ENCODE measurements around the gene IL17RE. TPM values are rescaled to one million over a fixed set of nuclear protein-coding genes. Genes with fewer than 3 reads are reported as not detected.

The IL17RE gene
- total and polyA plus RNA-seq, 9 of the 15 experiments (the other 6 are each of a cell fraction or from before 2014, with no cell fraction given), result 0.32 to 1.9 (median 0.51) TPM; not detected in 4

- TF ChIP-seq ZNF146 (CRISPR knock-in tag; IDR thresholded peaks at IDR 0.05; ENCODE audit: unreplicated experiment) (no peak), NCOA4 (IDR thresholded peaks at IDR 0.05; ENCODE audit: partially characterized antibody) (no peak), ZC3H8 (IDR thresholded peaks at IDR 0.05) (0 out of 2 replicates have a peak, but pooled peaks have one; percentile 16), NRF1 (conservative IDR thresholded peaks at IDR 0.05 in 1 of 2, IDR thresholded peaks at IDR 0.05 in 1 of 2) (peak; percentile 84 to 86), MCM3 (IDR thresholded peaks at IDR 0.05) (no peak), ZMIZ1 (IDR thresholded peaks at IDR 0.05; ENCODE audit: low read depth in 2 of 2, low read length in 2 of 2) (peak; percentile 28 to 58; a peak in 2 of 4 replicates), HNRNPK (IDR thresholded peaks at IDR 0.05; ENCODE audit: low read depth, low read length, poor library complexity, severe bottlenecking) (peak; percentile 36), NCOA6 (IDR thresholded peaks at IDR 0.05) (no peak), KLF16 (IDR thresholded peaks at IDR 0.05) (0 out of 2 replicates have a peak, but pooled peaks have one; percentile 33), CLOCK (CRISPR knock-in tag; IDR thresholded peaks at IDR 0.05; ENCODE audit: borderline replicate concordance) (no peak), ZSCAN29 (IDR thresholded peaks at IDR 0.05) (peak; percentile 41; the same call in 1 of the 2 replicates), CTCFL (IDR thresholded peaks at IDR 0.05; ENCODE audit: borderline replicate concordance, insufficient read depth, low read depth, low read length, poor library complexity, severe bottlenecking) (peak; percentile 100), SMARCE1 (IDR thresholded peaks at IDR 0.05) (peak; percentile 49; the same call in 1 of the 2 replicates), CREB3L1 (IDR thresholded peaks at IDR 0.05; ENCODE audit: borderline replicate concordance, low read depth) (no peak), LCOR (CRISPR knock-in tag; IDR thresholded peaks at IDR 0.05) (0 out of 2 replicates have a peak, but pooled peaks have one; percentile 58)
These were observed 40.1 kb upstream of the IL17RE start (continued) for GRCh38 chr3:9862391-9863057.

Measured in K562 (cell line).